K562 (cell line): ENCODE data around the gene PRKAA1. TPM values are rescaled to one million over a fixed set of nuclear protein-coding genes. Genes with fewer than 3 reads are reported as not detected.

ENCODE experiments used
- ATAC-seq: fragments of 200-7000 bp; cut with Tn5 transposase; 3 replicates; pipeline ENCODE4 v1.9.1; 2020; ENCODE audit warnings: moderate library complexity
- BruUV-seq: library from RNA; stranded (reverse); fragments of 400-500 nt; replicated peaks from 2 replicates; lab custom pipeline; 2021; lab: Mats Ljungman, UMichigan
- CTCF ChIA-PET: fragments of 300-600 bp; formaldehyde crosslinking; extraction: SDS; loops from one replicate; lab custom pipeline; 2021; ENCODE audit warnings: low intra/inter-chr PET ratio; lab: Yijun Ruan, JAX
- POLR2A ChIA-PET: fragments of 300-600, 350-650 bp; sonication (Branson Sonifier 250); formaldehyde crosslinking; extraction: SDS; loops from one replicate; lab custom pipeline; 2021; ENCODE audit warnings: antibody characterized with exemption, inconsistent platforms; lab: Yijun Ruan, JAX
- DNase-seq, 4 experiments: peaks; one replicate each; pipeline versions ENCODE4 v3.0.0 to v3.0.0-alpha.2; 2011 to 2018; ENCODE audit warnings: low spot score in 3 of 4, mixed read lengths in 3 of 4; ENCODE audit errors: extremely low read depth in 1 of 4
- FAIRE-seq: peaks from 2 replicates; lab custom pipeline; 2011; peaks lifted over from hg19 to GRCh38; lab: Jason Lieb, UNC
- H2AFZ ChIP-seq: 2 replicates; pipeline ENCODE4 v1.6.0; 2011; ENCODE audit warnings: low read depth, low read length, control low read depth, inconsistent platforms
- H3K27ac ChIP-seq: fragments of 200-600 bp; 3 replicates; pipeline ENCODE4 v1.8.0; 2011; ENCODE audit warnings: low read depth, mild to moderate bottlenecking, control low read depth, inconsistent platforms, low read length, moderate library complexity, mixed read lengths; ENCODE audit errors: extremely low read depth
- H3K27me3 ChIP-seq, 2 experiments: fragments of 300-600 bp in 1 of 2; 2 replicates in 1 of 2; 3 replicates in 1 of 2; pipeline versions ENCODE4 v1.6.0 to v1.8.0; 2011; ENCODE audit warnings: inconsistent platforms in 2 of 2, low read length in 2 of 2, mild to moderate bottlenecking in 1 of 2, mixed read lengths in 1 of 2, moderate library complexity in 1 of 2; ENCODE audit not compliant: control insufficient read depth in 2 of 2, insufficient read depth in 2 of 2
- H3K36me3 ChIP-seq: fragments of 300-600 bp; 3 replicates; pipeline ENCODE4 v1.8.0; 2011; ENCODE audit warnings: mild to moderate bottlenecking, low read length, inconsistent platforms; ENCODE audit not compliant: control insufficient read depth, insufficient read depth
- H3K4me1 ChIP-seq, 2 experiments: fragments of 200-600 bp in 1 of 2; replicated peaks in 1 of 2; 2 replicates in 1 of 2; 3 replicates in 1 of 2; pipeline versions ENCODE4 v1.5.1 to v1.8.0; 2011; ENCODE audit warnings: inconsistent platforms in 2 of 2, low read length in 2 of 2, mild to moderate bottlenecking in 1 of 2, mixed read lengths in 1 of 2, moderate library complexity in 1 of 2; ENCODE audit not compliant: control insufficient read depth in 2 of 2, insufficient read depth in 2 of 2
- H3K4me2 ChIP-seq: 2 replicates; pipeline ENCODE4 v1.6.1; 2011; ENCODE audit warnings: low read length, control low read depth, inconsistent platforms, mixed read lengths; ENCODE audit not compliant: insufficient read depth
- H3K4me3 ChIP-seq: fragments of 200-600 bp; sonication (generic), shearing (Covaris generic); 2 replicates; pipeline ENCODE4 v1.5.1; 2016; ENCODE audit warnings: control low read depth, inconsistent platforms
- H3K79me2 ChIP-seq: fragments of 200-600 bp; 3 replicates; pipeline ENCODE4 v1.8.0; 2011; ENCODE audit warnings: low read length, inconsistent platforms; ENCODE audit not compliant: control insufficient read depth, insufficient read depth
- H3K9ac ChIP-seq, 2 experiments: 2 replicates each; pipeline versions ENCODE4 v1.6.0 to v1.6.1; 2011; ENCODE audit warnings: low read depth in 2 of 2, low read length in 2 of 2, control low read depth in 1 of 2, inconsistent platforms in 1 of 2, mild to moderate bottlenecking in 1 of 2, mixed read lengths in 1 of 2; ENCODE audit not compliant: insufficient read depth in 1 of 2
- H3K9me1 ChIP-seq: one replicate; pipeline ENCODE4 v1.6.0; 2011; ENCODE audit warnings: inconsistent platforms, mild to moderate bottlenecking, low read length, moderate library complexity; ENCODE audit not compliant: control insufficient read depth, insufficient read depth
- H3K9me3 ChIP-seq: replicated peaks from 2 replicates; pipeline ENCODE4 v1.5.1; 2011; ENCODE audit warnings: low read depth, low read length, inconsistent platforms; ENCODE audit not compliant: control insufficient read depth, insufficient read depth
- H4K20me1 ChIP-seq: replicated peaks from 2 replicates; pipeline ENCODE4 v1.6.1; 2011; ENCODE audit warnings: low read length, inconsistent platforms, mixed read lengths; ENCODE audit not compliant: control insufficient read depth, insufficient read depth
- BCL6 ChIP-seq: fragments of 250-450 bp; sonication (Bioruptor Pico); IDR thresholded peaks from 2 replicates; pipeline ENCODE4 v1.4.0; 2020
- CC2D1A ChIP-seq: fragments of 450-650 bp; IDR thresholded peaks from 2 replicates; pipeline ENCODE4 v1.6.1; 2017; ENCODE audit warnings: mild to moderate bottlenecking
- KLF16 ChIP-seq: IDR thresholded peaks from 2 replicates; pipeline ENCODE4 v1.6.1; 2016; ENCODE audit warnings: antibody characterized with exemption
- MNT ChIP-seq, 2 experiments: fragments of 450-650 bp; conservative IDR thresholded peaks; 2 replicates each; pipeline ENCODE4 v1.6.1; 2017; ENCODE audit warnings: mild to moderate bottlenecking in 2 of 2, moderate library complexity in 2 of 2
- MYBL2 ChIP-seq, 2 experiments: fragments of 450-650 bp in 1 of 2; sonication (generic) in 1 of 2; formaldehyde crosslinking in 1 of 2; IDR thresholded peaks; 2 replicates each; pipeline versions ENCODE4 v1.6.1 to v1.8.1; 2017 to 2022; ENCODE audit warnings: borderline replicate concordance in 1 of 2, inconsistent platforms in 1 of 2, low read depth in 1 of 2, mild to moderate bottlenecking in 1 of 2, missing genetic modification reagents in 1 of 2, moderate library complexity in 1 of 2
- POLR3G ChIP-seq: IDR thresholded peaks from 2 replicates; pipeline ENCODE4 v1.6.1; 2011; ENCODE audit not compliant: insufficient read length, insufficient replicate concordance; ENCODE audit errors: extremely low read depth
- RREB1 ChIP-seq: fragments of 250-450 bp; sonication (Bioruptor Pico); IDR thresholded peaks from 2 replicates; pipeline ENCODE4 v1.4.0; 2020
- TBL1XR1 ChIP-seq, 2 experiments: IDR thresholded peaks; 2 replicates each; pipeline ENCODE4 v1.6.1; 2012; ENCODE audit warnings: improper control_type of control experiment in 2 of 2, low read length in 2 of 2, mild to moderate bottlenecking in 1 of 2
- TOE1 ChIP-seq, 2 experiments: fragments of 450-650 bp in 1 of 2; sonication (generic) in 1 of 2; formaldehyde crosslinking in 1 of 2; IDR thresholded peaks; 2 replicates each; pipeline versions ENCODE4 v1.7.1 to v1.8.0; 2016 to 2022; ENCODE audit warnings: borderline replicate concordance in 2 of 2, mild to moderate bottlenecking in 2 of 2, antibody characterized with exemption in 1 of 2, inconsistent platforms in 1 of 2, low read depth in 1 of 2, missing genetic modification reagents in 1 of 2, moderate library complexity in 1 of 2
- XRCC4 ChIP-seq: IDR thresholded peaks from one replicate; pipeline ENCODE4 v1.6.1; 2011; ENCODE audit not compliant: insufficient read depth, insufficient read length; ENCODE audit errors: extremely low read depth
- ZBTB17 ChIP-seq: fragments of 450-650 bp; formaldehyde crosslinking; IDR thresholded peaks from 2 replicates; pipeline ENCODE4 v1.4.0; 2020; ENCODE audit warnings: mild to moderate bottlenecking
- ZNF57 ChIP-seq: fragments of 450-650 bp; formaldehyde crosslinking; IDR thresholded peaks from 2 replicates; pipeline ENCODE4 v1.4.0; 2020; ENCODE audit warnings: mild to moderate bottlenecking, moderate library complexity
- WGBS: fragments of 100-300 bp; shearing (Covaris generic); methylation state at CpG from one replicate; pipeline ENCODE4 v1.1.6; 2016; ENCODE audit warnings: low coverage, mixed read lengths; ENCODE audit not compliant: insufficient coverage; ENCODE audit errors: missing lambda C conversion rate; 5-methylcytosine and 5-hydroxymethylcytosine counted together
- in situ Hi-C: fragments of 300-500 bp; cut with MboI; formaldehyde crosslinking; loops from 4 replicates; pipeline ENCODE4 v1.15.0; 2018; ENCODE audit warnings: inconsistent platforms, mixed read lengths
- intact Hi-C: fragments of 100-400 bp; cut with micrococcal nuclease; formaldehyde crosslinking; loops from 2 replicates; pipeline ENCODE4 v1.14.2; 2022
- polyA plus RNA-seq, 8 experiments: library from polyadenylated mRNA; depleted of rRNA in 4 of 8; stranded (reverse) in 5 of 8; unstranded in 3 of 8; fragments of >200 nt; fragmentation: Nextera tagmentation in 2 of 8; fragmentation: Illumina TruSeq in 1 of 8; extraction: Ambion mirVana in 2 of 8; extraction: Trizol in 1 of 8; gene quantifications; 2 replicates each; pipeline versions ENCODE4 v1.2.1 to v1.2.3, GENCODE V29; 2011 to 2014; ENCODE audit warnings: inconsistent platforms in 1 of 8, missing spikeins in 1 of 8
- total RNA-seq, 7 experiments: library from RNA; depleted of rRNA in 6 of 7; stranded (reverse); fragments of >200 nt in 6 of 7; fragmentation: Illumina TruSeq in 2 of 7; extraction: Trizol in 2 of 7; gene quantifications; 2 replicates each; pipeline versions ENCODE4 v1.2.1 to v1.2.3, GENCODE V29; 2011 to 2021; ENCODE audit warnings: low replicate concordance in 1 of 7

PRKAA1 gene
- total and polyA plus RNA-seq, 9 of the 15 experiments (the other 6 are each of a cell fraction or from before 2014, with no cell fraction given): 24.5 to 84.0 (median 51.4) TPM

- WGBS: 0% methylated on average over 8 of the region's 8 CpGs
- peak overlapping the region; percentile 1; the same call in 1 of the 2 replicates for H3K4me3 ChIP-seq
- H3K9me1 ChIP-seq: no peaks in the 10 kb centered on the region
- peak; percentile 84 to 94 (median 87) for DNase-seq
- ChIA-PET POLR2A (interaction anchor here (0.5 to 4.0 kb wide), 15 partner anchors 8 to 121 kb away, joined by 3 to 121 read pairs (median 5); partner anchors contain the start of genes RPL37 and TTC33), CTCF (interaction anchor here (0.7 kb wide), 1 partner anchor 1176 kb away, joined by 3 read pairs; no protein-coding TSS in a partner anchor)
- peak overlapping the region; percentile 63 to 67; a peak in 3 of 4 replicates for H3K9ac ChIP-seq
- in situ Hi-C loops (no loop called here), intact Hi-C loops (loop anchor here (1.0 to 2.0 kb wide), 3 partner anchors 33 to 77 kb away; partner anchors contain the start of genes RPL37 and TTC33)
- H3K79me2 ChIP-seq: peaks cover 31% of the 10 kb centered on the region
- H3K9me3 ChIP-seq: no peaks in the 10 kb centered on the region
- peak; percentile 86 for FAIRE-seq
- H3K27me3 ChIP-seq: no peaks in the 10 kb centered on the region
- ATAC-seq: peak; percentile 73
- H3K27ac ChIP-seq: peak overlapping the region; percentile 98
- no peaks in the 10 kb centered on the region for H4K20me1 ChIP-seq
- BruUV-seq: no TSS peak
- H3K4me2 ChIP-seq: peak overlapping the region; percentile 65
- peak overlapping the region; percentile 86 for H2AFZ ChIP-seq
- no peaks in the 10 kb centered on the region for H3K36me3 ChIP-seq
- peaks cover 21 to 31% of the 10 kb centered on the region in 2 experiments for H3K4me1 ChIP-seq
- no peak for TF ChIP-seq BCL6 (CRISPR knock-in tag)
- TF ChIP-seq KLF16: peak; percentile 83
- TF ChIP-seq ZNF57 (CRISPR knock-in tag): no peak; the same call in 1 of the 2 replicates
- TF ChIP-seq POLR3G: no peak
- TF ChIP-seq RREB1 (CRISPR knock-in tag): no peak
- peak; percentile 31; the same call in 1 of the 2 replicates for TF ChIP-seq TOE1 (IDR thresholded peaks at IDR 0.05; ENCODE audit: borderline replicate concordance)
- TF ChIP-seq TOE1 (CRISPR knock-in tag; IDR thresholded peaks at IDR 0.05; ENCODE audit: borderline replicate concordance, low read depth): no peak
- no peak for TF ChIP-seq XRCC4
- TF ChIP-seq ZBTB17 (CRISPR knock-in tag): no peak
- TF ChIP-seq MYBL2 (IDR thresholded peaks at IDR 0.05; ENCODE audit: low read depth): no peak
- TF ChIP-seq MYBL2 (CRISPR knock-in tag; IDR thresholded peaks at IDR 0.05; ENCODE audit: borderline replicate concordance): no peak
- TF ChIP-seq MNT (conservative IDR thresholded peaks at IDR 0.05): peak; percentile 72 to 75
- TF ChIP-seq CC2D1A: peak; percentile 28; the same call in 1 of the 2 replicates
- peak; percentile 91 to 95; a peak in 3 of 4 replicates for TF ChIP-seq TBL1XR1 (IDR thresholded peaks at IDR 0.05; ENCODE audit: low read length in 2 of 2)
These were observed 3.8 kb upstream of the PRKAA1 start for GRCh38 chr5:40801771-40802562.
